ENCODE results near the gene AMY1B.
"Not testable (repeated sequence)": the region's sequence is repeated elsewhere in the genome, so short reads cannot be mapped to it uniquely, and the experiment has no call there.

- TF ChIP-seq, protein P1, sequence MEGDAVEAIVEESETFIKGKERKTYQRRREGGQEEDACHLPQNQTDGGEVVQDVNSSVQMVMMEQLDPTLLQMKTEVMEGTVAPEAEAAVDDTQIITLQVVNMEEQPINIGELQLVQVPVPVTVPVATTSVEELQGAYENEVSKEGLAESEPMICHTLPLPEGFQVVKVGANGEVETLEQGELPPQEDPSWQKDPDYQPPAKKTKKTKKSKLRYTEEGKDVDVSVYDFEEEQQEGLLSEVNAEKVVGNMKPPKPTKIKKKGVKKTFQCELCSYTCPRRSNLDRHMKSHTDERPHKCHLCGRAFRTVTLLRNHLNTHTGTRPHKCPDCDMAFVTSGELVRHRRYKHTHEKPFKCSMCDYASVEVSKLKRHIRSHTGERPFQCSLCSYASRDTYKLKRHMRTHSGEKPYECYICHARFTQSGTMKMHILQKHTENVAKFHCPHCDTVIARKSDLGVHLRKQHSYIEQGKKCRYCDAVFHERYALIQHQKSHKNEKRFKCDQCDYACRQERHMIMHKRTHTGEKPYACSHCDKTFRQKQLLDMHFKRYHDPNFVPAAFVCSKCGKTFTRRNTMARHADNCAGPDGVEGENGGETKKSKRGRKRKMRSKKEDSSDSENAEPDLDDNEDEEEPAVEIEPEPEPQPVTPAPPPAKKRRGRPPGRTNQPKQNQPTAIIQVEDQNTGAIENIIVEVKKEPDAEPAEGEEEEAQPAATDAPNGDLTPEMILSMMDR (IDR thresholded peaks at IDR 0.05): not testable (repeated sequence)
- not testable (repeated sequence) for TF ChIP-seq POLR2A (IDR thresholded peaks at IDR 0.05)
Observed at GRCh38 chr1:103717404-103717803, 21.4 kb upstream of the AMY1B start.

All from lower leg skin (tissue), 3 donors.